SK-N-SH treated with all-trans-retinoic acid at 6 μM for 48 hours (cell line): ENCODE results near the gene OMP.

ENCODE experiments used
- BACH2 ChIP-seq: fragments of 250-450 bp; sonication (Bioruptor Pico); IDR thresholded peaks from 2 replicates; pipeline ENCODE4 v1.9.0; 2021; ENCODE audit warnings: mild to moderate bottlenecking, borderline replicate concordance
- CREB5 ChIP-seq: fragments of 250-450 bp; sonication (Bioruptor Pico); IDR thresholded peaks from 2 replicates; pipeline ENCODE4 v1.5.1; 2020; ENCODE audit warnings: low read depth, mild to moderate bottlenecking, moderate library complexity
- ESRRG ChIP-seq: fragments of 250-450 bp; sonication (Bioruptor Pico); IDR thresholded peaks from 2 replicates; pipeline ENCODE4 v1.6.1; 2021; ENCODE audit warnings: mild to moderate bottlenecking
- GLIS3 ChIP-seq: fragments of 250-450 bp; sonication (Bioruptor Pico); IDR thresholded peaks from 2 replicates; pipeline ENCODE4 v1.5.0; 2020; ENCODE audit warnings: mild to moderate bottlenecking, moderate library complexity
- ISL1 ChIP-seq: fragments of 250-450 bp; sonication (Bioruptor Pico); IDR thresholded peaks from 2 replicates; pipeline ENCODE4 v2.1.2; 2022; ENCODE audit warnings: mild to moderate bottlenecking, moderate library complexity
- POU6F1 ChIP-seq: fragments of 250-450 bp; sonication (Bioruptor Pico); IDR thresholded peaks from 2 replicates; pipeline ENCODE4 v1.8.0; 2021; ENCODE audit warnings: low read depth, mild to moderate bottlenecking, moderate library complexity, borderline replicate concordance
- RARB ChIP-seq: fragments of 250-450 bp; sonication (Bioruptor Pico); IDR thresholded peaks from 2 replicates; pipeline ENCODE4 v1.8.0; 2021; ENCODE audit warnings: mild to moderate bottlenecking, moderate library complexity
- TOX ChIP-seq: fragments of 250-450 bp; sonication (Bioruptor Pico); IDR thresholded peaks from 2 replicates; pipeline ENCODE4 v1.8.0; 2021; ENCODE audit warnings: mild to moderate bottlenecking, moderate library complexity, borderline replicate concordance
- TSHZ2 ChIP-seq: fragments of 250-450 bp; sonication (Bioruptor Pico); IDR thresholded peaks from 2 replicates; pipeline ENCODE4 v1.5.0; 2020; ENCODE audit warnings: mild to moderate bottlenecking, moderate library complexity
- ZC3H10 ChIP-seq: fragments of 250-450 bp; sonication (Bioruptor Pico); IDR thresholded peaks from 2 replicates; pipeline ENCODE4 v1.5.1; 2021; ENCODE audit warnings: mild to moderate bottlenecking, moderate library complexity
- ZFP3 ChIP-seq: fragments of 250-450 bp; sonication (Bioruptor Pico); IDR thresholded peaks from 2 replicates; pipeline ENCODE4 v1.5.0; 2020; ENCODE audit warnings: mild to moderate bottlenecking, moderate library complexity
- ZFP30 ChIP-seq: fragments of 450-650 bp; formaldehyde crosslinking; IDR thresholded peaks from 2 replicates; pipeline ENCODE4 v1.5.0; 2022; ENCODE audit warnings: mild to moderate bottlenecking, moderate library complexity
- ZNF70 ChIP-seq: fragments of 450-650 bp; formaldehyde crosslinking; IDR thresholded peaks from 2 replicates; pipeline ENCODE4 v1.5.0; 2020; ENCODE audit warnings: mild to moderate bottlenecking, moderate library complexity

GRCh38 chr11:77125695-77126094 lies 23.1 kb downstream of the OMP start:
- TF ChIP-seq GLIS3 (CRISPR knock-in tag) (no peak), TOX (CRISPR knock-in tag) (no peak), ZFP3 (CRISPR knock-in tag) (no peak), RARB (CRISPR knock-in tag) (no peak), ZNF70 (CRISPR knock-in tag) (no peak), ISL1 (CRISPR knock-in tag) (no peak), POU6F1 (CRISPR knock-in tag) (no peak), ZFP30 (CRISPR knock-in tag) (no peak), CREB5 (CRISPR knock-in tag) (no peak), ZC3H10 (CRISPR knock-in tag) (no peak), BACH2 (CRISPR knock-in tag) (no peak), ESRRG (CRISPR knock-in tag) (no peak), TSHZ2 (CRISPR knock-in tag) (no peak)
